AG10803 (cell line): Measurements from ENCODE around the gene PIEZO1.
A peak's percentile ranks its signal among the peaks of the same experiment; 100 is the strongest.

Experiments used
- DNase-seq: peaks from one replicate; pipeline ENCODE4 v3.0.0; 2010; ENCODE audit warnings: low read depth
- H3K4me3 ChIP-seq: 2 replicates; pipeline ENCODE4 v1.5.1; 2011; ENCODE audit warnings: mild to moderate bottlenecking, low read length, control low read depth
- TF ChIP-seq, protein P1 (sequence below): conservative IDR thresholded peaks from 2 replicates; pipeline ENCODE4 v1.5.1; 2011; ENCODE audit warnings: mild to moderate bottlenecking, low read length, control low read depth, inconsistent platforms

The PIEZO1 gene

DNA sequence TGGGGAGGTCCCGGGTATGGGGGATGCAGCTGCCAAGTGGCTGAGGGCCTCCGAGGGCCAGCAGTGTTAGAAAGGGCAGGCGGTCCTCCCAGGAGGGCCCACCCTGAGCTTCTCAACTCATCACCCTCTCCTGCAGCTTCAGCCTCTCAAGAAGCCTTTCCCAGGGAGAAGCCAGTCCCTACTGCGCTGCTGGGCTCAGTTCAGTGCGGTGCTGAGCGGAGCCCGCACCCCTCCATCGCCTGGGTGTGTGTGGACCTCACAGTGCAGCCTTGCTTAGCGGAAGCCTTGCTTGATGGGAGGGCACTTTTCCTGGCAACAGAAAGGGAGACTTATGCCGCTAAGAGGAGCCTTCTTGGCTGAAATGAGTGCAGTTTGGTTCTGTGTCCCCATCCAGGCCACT is 30.2 kb upstream of the PIEZO1 start:
- TF ChIP-seq, protein P1, sequence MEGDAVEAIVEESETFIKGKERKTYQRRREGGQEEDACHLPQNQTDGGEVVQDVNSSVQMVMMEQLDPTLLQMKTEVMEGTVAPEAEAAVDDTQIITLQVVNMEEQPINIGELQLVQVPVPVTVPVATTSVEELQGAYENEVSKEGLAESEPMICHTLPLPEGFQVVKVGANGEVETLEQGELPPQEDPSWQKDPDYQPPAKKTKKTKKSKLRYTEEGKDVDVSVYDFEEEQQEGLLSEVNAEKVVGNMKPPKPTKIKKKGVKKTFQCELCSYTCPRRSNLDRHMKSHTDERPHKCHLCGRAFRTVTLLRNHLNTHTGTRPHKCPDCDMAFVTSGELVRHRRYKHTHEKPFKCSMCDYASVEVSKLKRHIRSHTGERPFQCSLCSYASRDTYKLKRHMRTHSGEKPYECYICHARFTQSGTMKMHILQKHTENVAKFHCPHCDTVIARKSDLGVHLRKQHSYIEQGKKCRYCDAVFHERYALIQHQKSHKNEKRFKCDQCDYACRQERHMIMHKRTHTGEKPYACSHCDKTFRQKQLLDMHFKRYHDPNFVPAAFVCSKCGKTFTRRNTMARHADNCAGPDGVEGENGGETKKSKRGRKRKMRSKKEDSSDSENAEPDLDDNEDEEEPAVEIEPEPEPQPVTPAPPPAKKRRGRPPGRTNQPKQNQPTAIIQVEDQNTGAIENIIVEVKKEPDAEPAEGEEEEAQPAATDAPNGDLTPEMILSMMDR = no peak
- DNase-seq = no peak
- no peak overlapping the region for H3K4me3 ChIP-seq

DNA sequence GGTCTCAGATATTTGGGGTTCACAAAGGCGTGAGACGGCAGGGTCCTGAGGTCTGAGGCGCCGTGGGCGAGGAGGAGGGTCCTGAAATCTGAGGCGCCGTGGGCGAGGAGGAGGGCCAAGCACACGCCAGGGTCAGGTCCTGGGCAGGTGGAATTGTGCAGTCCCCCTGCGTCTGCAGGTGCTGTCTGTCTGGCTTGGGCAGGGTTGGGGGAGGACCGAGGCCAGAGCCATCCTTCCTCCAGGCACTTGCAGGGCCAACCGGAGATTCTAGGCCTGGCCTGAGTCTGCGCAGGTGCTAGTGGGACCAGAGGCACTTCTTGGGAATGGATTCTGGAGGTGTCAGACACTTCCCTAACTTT is 29.1 kb upstream of the PIEZO1 start:
- TF ChIP-seq, protein P1 = no peak
- no peak overlapping the region for H3K4me3 ChIP-seq
- no peak for DNase-seq

GRCh38 chr16:88813269-88814143 is 28.5 kb upstream of the PIEZO1 start:
- TF ChIP-seq, protein P1 = no peak
- H3K4me3 ChIP-seq = no peak overlapping the region

DNA sequence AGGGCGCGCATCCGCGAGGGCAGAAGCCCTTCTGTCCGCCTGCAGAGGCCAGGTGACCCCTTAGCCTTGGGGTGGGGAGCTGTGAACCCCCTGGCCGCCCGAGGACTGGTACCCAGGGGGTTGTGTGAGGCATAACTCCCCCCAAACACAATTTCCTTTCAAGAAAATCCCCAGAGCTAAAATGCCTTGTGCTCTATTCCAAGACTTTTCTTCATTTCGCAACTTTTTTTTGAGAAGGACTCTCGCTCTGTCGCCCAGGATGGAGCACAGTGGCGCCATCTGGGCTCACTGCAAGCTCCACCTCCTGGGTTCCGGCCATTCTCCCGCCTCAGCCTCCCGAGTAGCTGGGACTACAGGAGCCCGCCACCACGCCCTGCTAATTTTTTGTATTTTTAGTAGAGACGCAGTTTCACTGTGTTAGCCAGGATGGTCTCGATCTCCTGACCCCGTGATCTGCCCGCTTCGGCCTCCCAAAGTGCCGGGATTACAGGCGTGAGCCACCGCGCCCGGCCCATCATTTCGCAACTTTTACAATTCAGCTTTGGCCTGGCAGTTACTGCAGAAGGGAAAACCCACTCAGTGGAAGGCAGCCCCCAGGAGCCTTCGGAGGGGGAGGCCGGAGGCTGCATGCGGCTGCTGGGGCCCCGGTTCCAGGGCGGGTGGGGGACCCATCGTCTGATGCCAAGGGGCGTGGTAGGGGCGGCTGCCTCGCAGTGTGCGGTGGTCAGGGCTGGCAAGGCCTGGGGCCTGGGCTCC is 27.7 kb upstream of the PIEZO1 start:
- peak; percentile 63 for DNase-seq
- TF ChIP-seq, protein P1 = peak; percentile 15; the same call in 1 of the 2 replicates
- H3K4me3 ChIP-seq = peak overlapping the region; percentile 74

More at GRCh38 chr16:88813269-88814143, 28.5 kb upstream of the PIEZO1 start:
- DNase-seq = no peak

- DNase-seq = peak; percentile 92
- H3K4me3 ChIP-seq = peak within 1 kb of the TSS; percentile 74
- TF ChIP-seq, protein P1 = no peak
Observed at GRCh38 chr16:88811769-88812512, 26.9 kb upstream of the PIEZO1 start, which contains the start of gene APRT. TSS of gene APRT (minus strand) at chr16:88811928. CDS start at chr16:88811899, 29 bp downstream.

DNA sequence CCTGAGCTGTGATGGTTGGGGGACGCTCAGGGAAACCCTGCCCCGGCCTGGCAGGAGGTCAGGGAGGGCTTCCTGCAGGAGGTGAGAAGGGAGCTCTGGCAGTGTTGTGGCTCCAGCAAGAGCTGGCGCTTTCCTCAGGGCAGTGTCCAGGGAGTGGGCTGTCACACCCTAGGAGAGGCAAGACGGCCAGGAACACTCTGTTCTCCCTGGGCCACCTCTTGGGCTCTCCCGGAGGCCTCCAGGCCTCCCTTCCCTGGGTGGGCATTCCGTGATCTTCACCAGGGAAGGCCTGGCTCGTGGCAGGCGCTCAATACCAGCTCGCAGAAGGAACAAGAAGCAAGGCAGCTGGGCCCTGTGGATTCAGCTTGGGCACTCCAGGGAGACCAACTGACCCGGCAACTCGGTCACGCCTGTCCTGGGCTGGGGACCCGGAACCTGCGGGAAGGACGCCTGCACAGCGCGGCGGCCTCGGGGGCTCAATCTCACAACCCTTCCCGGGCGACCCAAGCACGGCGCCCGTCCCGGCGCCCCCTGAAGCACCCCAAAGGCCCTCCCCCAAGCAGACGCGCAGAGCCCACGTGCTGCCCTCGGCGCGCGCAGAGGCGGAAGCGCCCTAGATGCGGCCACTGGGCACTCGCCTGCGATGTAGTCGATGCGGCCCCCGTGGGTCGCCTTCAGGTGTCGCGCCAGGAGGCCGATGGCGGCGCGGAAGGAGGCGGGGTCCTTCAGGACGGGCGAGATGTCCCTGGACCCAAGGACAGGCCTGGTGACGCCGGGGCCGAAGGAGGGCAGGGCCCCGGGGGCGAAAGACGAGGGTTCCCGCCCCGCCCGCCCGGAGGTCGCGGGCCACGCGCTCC is 26.1 kb upstream of the PIEZO1 start:
- H3K4me3 ChIP-seq = peak overlapping the region; percentile 74
- TF ChIP-seq, protein P1 = no peak
- peak; percentile 71 for DNase-seq
